T-cell (primary cell): ENCODE measurements around the gene NCAPH2. TPM values are rescaled to one million over a fixed set of nuclear protein-coding genes. Genes with fewer than 3 reads are reported as not detected.

Source experiments
- ATAC-seq, 4 experiments: fragments of 200-7000 bp in 3 of 4; fragments of 150-1000 bp in 1 of 4; cut with Tn5 transposase; replicated peaks in 1 of 4; 1 replicate in 3 of 4; 2 replicates in 1 of 4; pipeline ENCODE4 v1.10.0; 2021; ENCODE audit warnings: moderate library complexity in 3 of 4, mild to moderate bottlenecking in 2 of 4, moderate number of reproducible peaks in 1 of 4
- CTCF ChIA-PET, 2 donors: fragments of 300-600 bp; sonication (Branson Sonifier 250); formaldehyde crosslinking; loops; one replicate each; lab custom pipeline; 2022; ENCODE audit warnings: antibody characterized with exemption in 2 of 2; lab: Charles Lee
- POLR2A ChIA-PET, 2 donors: fragments of 300-600 bp; sonication (Branson Sonifier 250); formaldehyde crosslinking; loops; one replicate each; lab custom pipeline; 2022; ENCODE audit warnings: antibody characterized with exemption in 2 of 2; lab: Charles Lee
- DNase-seq, 35 experiments: peaks; one replicate each; pipeline versions ENCODE4 v3.0.0 to v3.0.0-alpha.2; 2013 to 2023
- H3K27ac ChIP-seq: one replicate; pipeline ENCODE4 v1.5.1; 2013; ENCODE audit warnings: low read length
- H3K27me3 ChIP-seq, 2 experiments: replicated peaks in 1 of 2; 1 replicate in 1 of 2; 2 replicates in 1 of 2; pipeline versions ENCODE4 v1.6.1 to v1.7.0; 2013; ENCODE audit warnings: low read length in 1 of 2, mixed read lengths in 1 of 2; ENCODE audit not compliant: control insufficient read depth in 2 of 2, insufficient read depth in 2 of 2; ENCODE audit errors: extremely low read depth in 1 of 2
- H3K36me3 ChIP-seq, 2 donors: 1 replicate in 1 of 2; 2 replicates in 1 of 2; pipeline versions ENCODE4 v1.6.1 to v1.7.0; 2013; ENCODE audit warnings: low read length in 1 of 2; ENCODE audit not compliant: control insufficient read depth in 2 of 2, insufficient read depth in 1 of 2; ENCODE audit errors: extremely low read depth in 1 of 2
- H3K4me1 ChIP-seq, 2 experiments: 1 replicate in 1 of 2; 2 replicates in 1 of 2; pipeline versions ENCODE4 v1.6.1 to v1.7.0; 2013; ENCODE audit warnings: low read length in 2 of 2, mixed read lengths in 1 of 2; ENCODE audit not compliant: insufficient read depth in 2 of 2, control insufficient read depth in 1 of 2; ENCODE audit errors: extremely low read depth in 1 of 2
- H3K4me3 ChIP-seq, 2 donors: 1 replicate in 1 of 2; 2 replicates in 1 of 2; pipeline versions ENCODE4 v1.5.1 to v1.7.0; 2013; ENCODE audit warnings: mild to moderate bottlenecking in 2 of 2, low read length in 1 of 2, moderate library complexity in 1 of 2; ENCODE audit not compliant: control insufficient read depth in 1 of 2; ENCODE audit errors: extremely low read depth in 1 of 2
- H3K9me3 ChIP-seq: 2 replicates; pipeline ENCODE4 v1.7.0; 2013
- H3K27ac Mint-ChIP-seq, 2 donors: one replicate each; pipeline ENCODE4 v1.8.0; 2020 to 2021; ENCODE audit warnings: mild to moderate bottlenecking in 2 of 2, mixed read lengths in 2 of 2
- H3K27me3 Mint-ChIP-seq, 2 donors: one replicate each; pipeline ENCODE4 v1.8.0; 2021 to 2022; ENCODE audit warnings: mixed read lengths in 2 of 2
- H3K36me3 Mint-ChIP-seq: one replicate; pipeline ENCODE4 v1.8.0; 2021; ENCODE audit warnings: mixed read lengths
- H3K4me1 Mint-ChIP-seq, 3 donors: one replicate each; pipeline ENCODE4 v1.8.0; 2020 to 2022; ENCODE audit warnings: mixed read lengths in 3 of 3, mild to moderate bottlenecking in 1 of 3
- H3K4me3 Mint-ChIP-seq, 3 donors: one replicate each; pipeline ENCODE4 v1.8.0; 2020 to 2022; ENCODE audit warnings: mild to moderate bottlenecking in 3 of 3, mixed read lengths in 3 of 3, moderate library complexity in 3 of 3
- H3K9me3 Mint-ChIP-seq, 3 donors: one replicate each; pipeline ENCODE4 v1.8.0; 2020 to 2022; ENCODE audit warnings: mixed read lengths in 3 of 3
- WGBS: methylation state at CpG from one replicate; pipeline ENCODE4 v1.1.5; 2013; ENCODE audit warnings: missing lambda C conversion rate; ENCODE audit not compliant: insufficient coverage; 5-methylcytosine and 5-hydroxymethylcytosine counted together
- total RNA-seq, 35 experiments: library from RNA in 6 of 35; stranded (reverse) in 6 of 35; fragments of 120-200 nt in 1 of 35; gene quantifications; one replicate each; pipeline versions ENCODE4 v1.2.1 to v1.2.4 and lab custom pipeline; 2013 to 2026

Gene NCAPH2
- total RNA-seq, 5 donors from 2014 or later (not counting 1 experiment from before 2014, with no cell fraction given), result 80.1 to 110 (median 94.6) TPM

GRCh38 chr22:50526108-50526833, 18.2 kb downstream of the NCAPH2 start:
- Mint-ChIP-seq H3K27ac (peak overlapping the region; percentile 88 to 89), H3K4me1 (peaks cover 28 to 35% (median 32%) of the 10 kb centered on the region in 3 donors), H3K4me3 (peak overlapping the region; percentile 65 to 87 (median 76)), H3K27me3 (no peaks in the 10 kb centered on the region), H3K36me3 (peaks cover 3% of the 10 kb centered on the region), H3K9me3 (no peaks in the 10 kb centered on the region)
- Histone ChIP-seq H3K9me3 (no peaks in the 10 kb centered on the region), H3K27ac (peak overlapping the region; percentile 93), H3K4me3 (peak overlapping the region; percentile 62 to 66), H3K4me1 (peaks cover 9 to 59% of the 10 kb centered on the region in 2 experiments), H3K27me3 (peaks cover 0 to 4% of the 10 kb centered on the region in 2 experiments), H3K36me3 (peaks cover 15 to 29% of the 10 kb centered on the region in 2 donors)
- ChIA-PET POLR2A (interaction anchor here (0.5 to 1.8 kb wide), 7 partner anchors 12 to 56 kb away, joined by 3 to 21 read pairs (median 4); partner anchors contain the start of genes LMF2 (in 2 of the 2), NCAPH2 (in 2 of the 2) and SYCE3 (in 1 of the 2)), CTCF (interaction anchor here (0.6 to 2.4 kb wide), 21 partner anchors 9 to 282 kb away, joined by 3 to 70 read pairs (median 5); partner anchors contain the start of genes CHKB (in 1 of the 2), HDAC10 (in 1 of the 2), KLHDC7B (in 1 of the 2) and LMF2 (in 1 of the 2))
- peak; percentile 60 to 90 (median 73) for DNase-seq
- ATAC-seq, result peak; percentile 44 to 61 (median 54)
- whole genome bisulfite sequencing, result under 1% methylated on average over 73 of the region's 77 CpGs

DNA sequence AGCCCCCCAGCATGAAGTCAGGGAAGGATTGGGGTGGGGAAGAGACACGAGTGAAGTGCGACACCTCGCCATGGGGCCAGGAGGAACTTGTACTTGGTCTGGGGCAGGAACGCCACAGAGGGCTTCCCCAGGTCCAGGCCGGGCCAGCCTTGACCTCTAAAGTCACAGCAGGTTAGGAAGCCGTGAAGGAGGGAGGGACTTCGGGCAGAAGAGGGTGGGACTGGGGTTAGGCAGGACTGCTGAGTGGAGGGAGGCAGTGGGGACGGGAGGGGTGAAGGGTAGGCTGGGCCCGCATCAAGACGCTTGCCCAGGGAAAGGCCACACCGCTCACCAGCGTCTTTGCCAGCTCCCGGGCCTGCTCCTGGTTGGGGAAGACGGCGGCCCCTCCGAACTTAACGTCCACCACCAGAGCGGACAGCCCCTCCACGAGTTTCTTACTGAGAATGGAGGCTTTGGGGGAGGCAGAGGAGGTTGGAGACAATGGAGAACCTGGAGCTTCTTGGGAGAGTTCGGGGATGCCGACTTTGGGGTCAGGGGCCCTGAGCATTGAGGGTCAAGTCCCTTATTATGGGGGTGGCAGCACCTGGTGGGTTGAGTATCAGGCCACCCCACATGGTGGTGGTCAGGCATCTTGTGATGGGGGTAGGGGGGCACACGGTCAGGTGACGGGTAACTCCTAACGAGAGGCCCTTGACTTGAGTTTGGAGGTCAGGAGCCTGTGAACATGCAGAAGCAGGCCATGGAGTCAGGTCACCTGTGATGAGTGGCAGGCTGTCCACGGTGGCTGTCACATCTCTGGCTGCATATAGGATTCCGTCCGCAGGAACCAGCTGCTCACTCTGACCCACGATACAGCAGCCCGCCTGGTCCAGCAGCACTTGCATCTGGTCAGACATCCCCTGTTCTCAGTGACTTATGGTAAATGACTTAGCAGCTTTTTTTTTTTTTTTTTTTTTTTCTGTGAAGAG, 19.1 kb downstream of the NCAPH2 start:
- peaks cover 0 to 4% of the 10 kb centered on the region in 2 experiments for H3K27me3 ChIP-seq
- POLR2A ChIA-PET, result interaction anchor here (0.5 to 0.6 kb wide), 3 partner anchors 11 to 283 kb away, joined by 3 to 6 read pairs (median 4); no protein-coding TSS in a partner anchor
- H3K27ac Mint-ChIP-seq, result peak overlapping the region; percentile 88 to 89
- CTCF ChIA-PET, result interaction anchor here in 1 of 2 donors (1.7 kb wide), 1 partner anchor 18 kb away, joined by 15 read pairs; the partner anchor contains the start of gene KLHDC7B
- H3K9me3 ChIP-seq, result no peaks in the 10 kb centered on the region
- peak overlapping the region; percentile 65 to 87 (median 76) for H3K4me3 Mint-ChIP-seq
- peaks cover 10 to 20% of the 10 kb centered on the region in 2 donors for H3K36me3 ChIP-seq
- H3K4me3 ChIP-seq, result peak overlapping the region; percentile 42 to 66
- no peaks in the 10 kb centered on the region for H3K9me3 Mint-ChIP-seq
- no peaks in the 10 kb centered on the region for H3K27me3 Mint-ChIP-seq
- peak overlapping the region; percentile 93 for H3K27ac ChIP-seq
- peaks cover 28 to 35% (median 32%) of the 10 kb centered on the region in 3 donors for H3K4me1 Mint-ChIP-seq
- H3K4me1 ChIP-seq, result peaks cover 15 to 67% of the 10 kb centered on the region in 2 experiments
- DNase-seq, result peak in 7 of 35 experiments; percentile 31 to 46 (median 35)
- ATAC-seq, result no peak
- peaks cover 3% of the 10 kb centered on the region for H3K36me3 Mint-ChIP-seq
- WGBS, result 29% methylated on average over 21 of the region's 29 CpGs

GRCh38 chr22:50527921-50528681, 20.1 kb downstream of the NCAPH2 start:
- Mint-ChIP-seq H3K4me1 (peaks cover 34 to 42% (median 39%) of the 10 kb centered on the region in 3 donors), H3K36me3 (peaks cover 3% of the 10 kb centered on the region), H3K4me3 (peak overlapping the region; percentile 65 to 87 (median 76)), H3K27ac (peak overlapping the region; percentile 88 to 89), H3K9me3 (no peaks in the 10 kb centered on the region), H3K27me3 (no peaks in the 10 kb centered on the region)
- POLR2A ChIA-PET, result no interaction called here
- H3K4me3 ChIP-seq, result no peak overlapping the region
- no peak for ATAC-seq
- peaks cover 15 to 72% of the 10 kb centered on the region in 2 experiments for H3K4me1 ChIP-seq
- H3K27ac ChIP-seq, result peak overlapping the region; percentile 93
- peaks cover 6 to 11% of the 10 kb centered on the region in 2 donors for H3K36me3 ChIP-seq
- 97% methylated on average over 15 of the region's 18 CpGs for whole genome bisulfite sequencing
- peaks cover 0 to 4% of the 10 kb centered on the region in 2 experiments for H3K27me3 ChIP-seq
- CTCF ChIA-PET, result interaction anchor here in 1 of 2 donors (0.5 kb wide), 1 partner anchor 12 kb away, joined by 6 read pairs; no protein-coding TSS in a partner anchor
- no peaks in the 10 kb centered on the region for H3K9me3 ChIP-seq
- DNase-seq, result no peak

GRCh38 chr22:50528682-50529415, 20.8 kb downstream of the NCAPH2 start:
- WGBS, result 81% methylated on average over 14 of the region's 15 CpGs
- H3K9me3 Mint-ChIP-seq, result no peaks in the 10 kb centered on the region
- DNase-seq (peak in 1 of 35 experiments; percentile 33), ATAC-seq (no peak)
- Histone ChIP-seq H3K36me3 (peaks cover 0 to 3% of the 10 kb centered on the region in 2 donors), H3K4me1 (peaks cover 15 to 70% of the 10 kb centered on the region in 2 experiments), H3K4me3 (peak overlapping the region in 1 of 2 donors; percentile 47), H3K27me3 (peaks cover 0 to 4% of the 10 kb centered on the region in 2 experiments), H3K9me3 (no peaks in the 10 kb centered on the region), H3K27ac (peak overlapping the region; percentile 78)
- ChIA-PET CTCF (interaction anchor here in 1 of 2 donors (0.5 kb wide), 1 partner anchor 11 kb away, joined by 6 read pairs; no protein-coding TSS in a partner anchor), POLR2A (no interaction called here)
- peaks cover 38 to 49% (median 45%) of the 10 kb centered on the region in 3 donors for H3K4me1 Mint-ChIP-seq
- no peaks in the 10 kb centered on the region for H3K27me3 Mint-ChIP-seq
- H3K36me3 Mint-ChIP-seq, result peaks cover 3% of the 10 kb centered on the region
- peak overlapping the region; percentile 65 to 87 (median 76) for H3K4me3 Mint-ChIP-seq
- H3K27ac Mint-ChIP-seq, result peak overlapping the region; percentile 88 to 89

DNA sequence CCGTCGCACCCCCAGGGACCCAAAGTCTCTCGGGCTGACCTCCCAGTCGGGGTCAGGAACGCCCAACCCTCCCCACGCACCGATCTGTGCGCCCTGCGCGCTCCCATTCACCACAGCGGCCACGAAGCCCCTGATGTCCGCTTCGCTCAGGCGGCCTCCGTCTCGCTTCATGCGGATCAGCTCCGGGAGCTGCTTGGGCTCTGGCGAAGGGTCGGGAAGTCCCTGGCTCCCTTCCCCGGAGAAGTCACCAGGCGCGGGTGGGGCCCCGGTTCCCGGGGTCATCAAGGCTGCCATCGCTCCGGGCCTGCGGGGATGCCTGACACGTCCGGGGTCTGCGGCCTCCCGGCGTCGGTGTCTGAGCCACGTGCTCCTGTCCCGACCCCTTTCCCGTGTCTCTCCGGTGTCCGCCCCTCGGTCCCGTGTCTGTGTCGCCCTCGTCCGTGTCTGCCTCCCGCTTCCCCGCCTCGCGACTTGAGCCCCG, 21.4 kb downstream of the NCAPH2 start:
- Mint-ChIP-seq H3K27ac (peak overlapping the region; percentile 66), H3K27me3 (no peaks in the 10 kb centered on the region), H3K4me1 (peaks cover 40 to 53% (median 50%) of the 10 kb centered on the region in 3 donors), H3K4me3 (peak overlapping the region; percentile 41 to 87 (median 68)), H3K36me3 (peaks cover 2% of the 10 kb centered on the region), H3K9me3 (no peaks in the 10 kb centered on the region)
- peaks cover 0 to 4% of the 10 kb centered on the region in 2 experiments for H3K27me3 ChIP-seq
- ChIA-PET POLR2A (no interaction called here), CTCF (no interaction called here)
- H3K4me3 ChIP-seq, result peak overlapping the region; percentile 47
- peaks cover 15 to 64% of the 10 kb centered on the region in 2 experiments for H3K4me1 ChIP-seq
- H3K36me3 ChIP-seq, result no peaks in the 10 kb centered on the region
- 26% methylated on average over 50 of the region's 50 CpGs for WGBS
- H3K9me3 ChIP-seq, result no peaks in the 10 kb centered on the region
- ATAC-seq, result no peak
- DNase-seq, result no peak
- H3K27ac ChIP-seq, result peak overlapping the region; percentile 78
